Measurements from ENCODE around the gene MAP10.

The MAP10 gene

GRCh38 chr1:232773752-232774151 lies 31.5 kb upstream of the MAP10 start:
- Histone ChIP-seq H3K36me3 (ENCODE audit: insufficient read depth, low read length) (no peaks in the 10 kb centered on the region), H3F3A (ENCODE audit: insufficient read depth, low read length) (no peaks in the 10 kb centered on the region), H3K27ac (ENCODE audit: low read depth, low read length, poor library complexity, severe bottlenecking) (no peak overlapping the region), H3K9me3 (ENCODE audit: low read length) (no peaks in the 10 kb centered on the region), H3K27me3 (ENCODE audit: insufficient read depth, low read length) (no peaks in the 10 kb centered on the region), H3K9ac (ENCODE audit: low read length) (no peak overlapping the region), H4K20me1 (ENCODE audit: insufficient read depth, low read length) (no peaks in the 10 kb centered on the region), H3K9me2 (ENCODE audit: low read depth, low read length) (no peaks in the 10 kb centered on the region), H3K4me2 (ENCODE audit: low read length) (no peak overlapping the region), H3K4me3 (ENCODE audit: low read depth, low read length, poor library complexity, severe bottlenecking) (no peak overlapping the region), H3K4me1 (ENCODE audit: insufficient read depth, low read length, severe bottlenecking) (no peaks in the 10 kb centered on the region), H3K79me2 (ENCODE audit: insufficient read depth, low read length) (no peaks in the 10 kb centered on the region), H2AFZ (ENCODE audit: low read length) (no peak overlapping the region)
- TF ChIP-seq, protein P1, sequence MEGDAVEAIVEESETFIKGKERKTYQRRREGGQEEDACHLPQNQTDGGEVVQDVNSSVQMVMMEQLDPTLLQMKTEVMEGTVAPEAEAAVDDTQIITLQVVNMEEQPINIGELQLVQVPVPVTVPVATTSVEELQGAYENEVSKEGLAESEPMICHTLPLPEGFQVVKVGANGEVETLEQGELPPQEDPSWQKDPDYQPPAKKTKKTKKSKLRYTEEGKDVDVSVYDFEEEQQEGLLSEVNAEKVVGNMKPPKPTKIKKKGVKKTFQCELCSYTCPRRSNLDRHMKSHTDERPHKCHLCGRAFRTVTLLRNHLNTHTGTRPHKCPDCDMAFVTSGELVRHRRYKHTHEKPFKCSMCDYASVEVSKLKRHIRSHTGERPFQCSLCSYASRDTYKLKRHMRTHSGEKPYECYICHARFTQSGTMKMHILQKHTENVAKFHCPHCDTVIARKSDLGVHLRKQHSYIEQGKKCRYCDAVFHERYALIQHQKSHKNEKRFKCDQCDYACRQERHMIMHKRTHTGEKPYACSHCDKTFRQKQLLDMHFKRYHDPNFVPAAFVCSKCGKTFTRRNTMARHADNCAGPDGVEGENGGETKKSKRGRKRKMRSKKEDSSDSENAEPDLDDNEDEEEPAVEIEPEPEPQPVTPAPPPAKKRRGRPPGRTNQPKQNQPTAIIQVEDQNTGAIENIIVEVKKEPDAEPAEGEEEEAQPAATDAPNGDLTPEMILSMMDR (IDR thresholded peaks at IDR 0.05; ENCODE audit: low read length): no peak
- no peak for TF ChIP-seq EZH2 (IDR thresholded peaks at IDR 0.05; ENCODE audit: borderline replicate concordance, low read length)

DNA sequence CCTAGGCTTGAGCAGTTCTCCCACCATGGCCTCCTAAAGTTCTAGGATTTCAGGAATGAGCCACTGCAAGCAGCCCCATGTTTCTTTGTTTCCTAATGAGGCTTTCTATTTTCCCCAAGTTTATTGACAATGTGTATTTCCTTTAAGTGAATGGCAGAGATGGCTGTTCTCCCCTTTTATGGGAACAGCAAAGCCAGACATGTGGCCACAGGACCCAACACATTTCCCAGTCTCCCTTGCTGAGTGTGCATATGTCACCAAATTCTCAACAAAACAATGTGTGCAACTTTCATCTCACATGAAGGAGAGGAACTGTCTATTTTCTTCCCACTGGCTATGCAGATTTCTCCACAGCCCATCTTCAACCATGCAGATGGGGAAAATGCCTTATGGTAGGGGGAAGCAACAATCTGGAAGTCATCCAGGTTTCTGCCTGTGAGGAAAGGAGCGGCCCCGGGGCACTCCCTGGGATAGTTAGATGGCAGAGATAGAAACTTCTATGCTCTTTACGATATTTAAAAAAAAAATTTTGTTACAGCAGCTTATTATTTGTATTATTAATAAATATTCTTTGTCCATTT lies 28.6 kb upstream of the MAP10 start:
- TF ChIP-seq, protein P1 (IDR thresholded peaks at IDR 0.05; ENCODE audit: low read length): no peak
- no peak for TF ChIP-seq EZH2 (IDR thresholded peaks at IDR 0.05; ENCODE audit: borderline replicate concordance, low read length)
- H3K36me3 ChIP-seq (ENCODE audit: insufficient read depth, low read length): no peaks in the 10 kb centered on the region
- H3K9ac ChIP-seq (ENCODE audit: low read length): no peak overlapping the region
- no peaks in the 10 kb centered on the region for H3F3A ChIP-seq (ENCODE audit: insufficient read depth, low read length)
- no peak overlapping the region for H3K4me3 ChIP-seq (ENCODE audit: low read depth, low read length, poor library complexity, severe bottlenecking)
- H4K20me1 ChIP-seq (ENCODE audit: insufficient read depth, low read length): no peaks in the 10 kb centered on the region
- no peaks in the 10 kb centered on the region for H3K4me1 ChIP-seq (ENCODE audit: insufficient read depth, low read length, severe bottlenecking)
- no peak overlapping the region for H2AFZ ChIP-seq (ENCODE audit: low read length)
- no peak overlapping the region for H3K27ac ChIP-seq (ENCODE audit: low read depth, low read length, poor library complexity, severe bottlenecking)
- no peak overlapping the region for H3K4me2 ChIP-seq (ENCODE audit: low read length)
- H3K9me3 ChIP-seq (ENCODE audit: low read length): no peaks in the 10 kb centered on the region
- no peaks in the 10 kb centered on the region for H3K79me2 ChIP-seq (ENCODE audit: insufficient read depth, low read length)
- H3K27me3 ChIP-seq (ENCODE audit: insufficient read depth, low read length): no peaks in the 10 kb centered on the region
- no peaks in the 10 kb centered on the region for H3K9me2 ChIP-seq (ENCODE audit: low read depth, low read length)

GRCh38 chr1:232780354-232780753 lies 24.9 kb upstream of the MAP10 start:
- no peaks in the 10 kb centered on the region for H3K9me3 ChIP-seq (ENCODE audit: low read length)
- H3K4me1 ChIP-seq (ENCODE audit: insufficient read depth, low read length, severe bottlenecking): no peaks in the 10 kb centered on the region
- TF ChIP-seq, protein P1 (IDR thresholded peaks at IDR 0.05; ENCODE audit: low read length): no peak
- TF ChIP-seq EZH2 (IDR thresholded peaks at IDR 0.05; ENCODE audit: borderline replicate concordance, low read length): no peak
- H3F3A ChIP-seq (ENCODE audit: insufficient read depth, low read length): no peaks in the 10 kb centered on the region
- no peaks in the 10 kb centered on the region for H3K9me2 ChIP-seq (ENCODE audit: low read depth, low read length)
- H3K79me2 ChIP-seq (ENCODE audit: insufficient read depth, low read length): no peaks in the 10 kb centered on the region
- H3K4me3 ChIP-seq (ENCODE audit: low read depth, low read length, poor library complexity, severe bottlenecking): no peak overlapping the region
- H3K27me3 ChIP-seq (ENCODE audit: insufficient read depth, low read length): no peaks in the 10 kb centered on the region
- H3K27ac ChIP-seq (ENCODE audit: low read depth, low read length, poor library complexity, severe bottlenecking): no peak overlapping the region
- H3K9ac ChIP-seq (ENCODE audit: low read length): no peak overlapping the region
- no peak overlapping the region for H3K4me2 ChIP-seq (ENCODE audit: low read length)
- no peak overlapping the region for H2AFZ ChIP-seq (ENCODE audit: low read length)
- H4K20me1 ChIP-seq (ENCODE audit: insufficient read depth, low read length): no peaks in the 10 kb centered on the region
- H3K36me3 ChIP-seq (ENCODE audit: insufficient read depth, low read length): no peaks in the 10 kb centered on the region
